D721Med (cell line): Measurements from ENCODE around the gene OR4D2.
"Not testable (repeated sequence)": the region's sequence is repeated elsewhere in the genome, so short reads cannot be mapped to it uniquely, and the experiment has no call there.

ENCODE experiments used
- DNase-seq: peaks from one replicate; pipeline ENCODE4 v3.0.0; 2011; ENCODE audit warnings: low spot score; ENCODE audit not compliant: insufficient read length
- FAIRE-seq: peaks from 2 replicates; lab custom pipeline; 2011; peaks lifted over from hg19 to GRCh38; lab: Jason Lieb, UNC
- TF ChIP-seq, protein P1 (sequence below): IDR thresholded peaks from 2 replicates; pipeline ENCODE4 v1.5.1; 2012; ENCODE audit warnings: mild to moderate bottlenecking, control low read depth; ENCODE audit not compliant: insufficient read depth; ENCODE audit errors: missing control alignments

The OR4D2 gene

DNA sequence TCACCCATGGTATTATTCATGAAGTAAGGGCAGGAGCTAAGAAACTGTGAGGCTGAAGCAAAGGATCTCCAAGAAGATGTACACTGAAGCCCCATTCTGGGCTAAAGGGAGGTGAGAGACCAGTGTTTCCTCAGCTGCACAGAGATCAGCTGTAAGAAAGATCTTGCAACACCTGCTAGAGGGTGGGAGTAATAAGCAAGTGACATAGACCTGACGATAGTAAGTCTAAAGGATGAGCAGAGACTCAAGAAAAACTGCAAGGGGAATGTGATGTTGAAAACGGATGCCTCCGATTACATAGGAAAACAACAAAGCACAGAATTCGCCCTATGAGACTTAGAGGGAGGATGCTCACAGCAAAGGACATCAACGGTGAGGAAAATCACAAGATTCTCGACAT is at the start of gene OR4D2:
OR4D2 (plus strand) TSS at position 301 of the 400 bp plus-strand sequence. CDS start 2,674 bp downstream, outside the sequence.
- FAIRE-seq (no peak), DNase-seq (no peak)
- TF ChIP-seq, protein P1, sequence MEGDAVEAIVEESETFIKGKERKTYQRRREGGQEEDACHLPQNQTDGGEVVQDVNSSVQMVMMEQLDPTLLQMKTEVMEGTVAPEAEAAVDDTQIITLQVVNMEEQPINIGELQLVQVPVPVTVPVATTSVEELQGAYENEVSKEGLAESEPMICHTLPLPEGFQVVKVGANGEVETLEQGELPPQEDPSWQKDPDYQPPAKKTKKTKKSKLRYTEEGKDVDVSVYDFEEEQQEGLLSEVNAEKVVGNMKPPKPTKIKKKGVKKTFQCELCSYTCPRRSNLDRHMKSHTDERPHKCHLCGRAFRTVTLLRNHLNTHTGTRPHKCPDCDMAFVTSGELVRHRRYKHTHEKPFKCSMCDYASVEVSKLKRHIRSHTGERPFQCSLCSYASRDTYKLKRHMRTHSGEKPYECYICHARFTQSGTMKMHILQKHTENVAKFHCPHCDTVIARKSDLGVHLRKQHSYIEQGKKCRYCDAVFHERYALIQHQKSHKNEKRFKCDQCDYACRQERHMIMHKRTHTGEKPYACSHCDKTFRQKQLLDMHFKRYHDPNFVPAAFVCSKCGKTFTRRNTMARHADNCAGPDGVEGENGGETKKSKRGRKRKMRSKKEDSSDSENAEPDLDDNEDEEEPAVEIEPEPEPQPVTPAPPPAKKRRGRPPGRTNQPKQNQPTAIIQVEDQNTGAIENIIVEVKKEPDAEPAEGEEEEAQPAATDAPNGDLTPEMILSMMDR, result no peak

DNA sequence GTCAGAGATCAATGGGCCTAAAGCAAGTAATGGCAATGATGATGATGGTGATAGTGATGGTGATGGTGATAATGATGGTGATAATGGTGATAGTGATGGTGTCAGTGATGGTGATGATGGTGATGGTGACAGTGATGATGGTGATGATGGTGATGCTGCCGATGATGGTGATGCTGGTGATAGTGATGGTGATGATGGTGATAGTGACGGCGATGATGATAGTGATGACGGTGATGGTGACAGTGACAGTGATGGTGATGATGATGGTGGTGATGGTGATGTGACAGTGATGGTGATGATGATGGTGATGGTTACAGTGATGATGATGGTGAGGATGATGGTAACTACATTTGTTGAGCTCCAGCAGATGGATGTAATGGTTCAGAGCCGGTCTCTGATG is 49.4 kb upstream of the OR4D2 start:
- TF ChIP-seq, protein P1, result no peak
- DNase-seq, result no peak
- no peak for FAIRE-seq

DNA sequence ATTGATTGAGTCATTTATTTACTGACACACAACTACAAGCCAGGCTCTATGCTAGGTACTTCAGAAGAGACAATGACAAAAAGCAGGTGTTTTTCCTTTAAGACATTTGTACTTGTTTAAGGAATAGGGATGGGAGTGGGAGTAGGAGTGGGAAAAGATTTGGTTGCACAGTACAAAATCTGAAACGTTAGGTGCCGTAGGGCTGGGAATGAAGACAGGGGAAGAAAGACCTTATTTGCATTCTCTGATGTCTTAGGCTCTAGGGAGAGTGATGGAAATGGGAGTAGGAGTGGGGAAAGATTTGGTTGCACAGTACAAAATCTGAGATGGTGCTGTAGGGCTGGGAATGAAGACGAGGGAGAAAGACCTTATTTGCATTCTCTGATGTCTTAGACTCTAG is 47.3 kb upstream of the OR4D2 start:
- FAIRE-seq (no peak), DNase-seq (no peak)
- TF ChIP-seq, protein P1, result no peak

DNA sequence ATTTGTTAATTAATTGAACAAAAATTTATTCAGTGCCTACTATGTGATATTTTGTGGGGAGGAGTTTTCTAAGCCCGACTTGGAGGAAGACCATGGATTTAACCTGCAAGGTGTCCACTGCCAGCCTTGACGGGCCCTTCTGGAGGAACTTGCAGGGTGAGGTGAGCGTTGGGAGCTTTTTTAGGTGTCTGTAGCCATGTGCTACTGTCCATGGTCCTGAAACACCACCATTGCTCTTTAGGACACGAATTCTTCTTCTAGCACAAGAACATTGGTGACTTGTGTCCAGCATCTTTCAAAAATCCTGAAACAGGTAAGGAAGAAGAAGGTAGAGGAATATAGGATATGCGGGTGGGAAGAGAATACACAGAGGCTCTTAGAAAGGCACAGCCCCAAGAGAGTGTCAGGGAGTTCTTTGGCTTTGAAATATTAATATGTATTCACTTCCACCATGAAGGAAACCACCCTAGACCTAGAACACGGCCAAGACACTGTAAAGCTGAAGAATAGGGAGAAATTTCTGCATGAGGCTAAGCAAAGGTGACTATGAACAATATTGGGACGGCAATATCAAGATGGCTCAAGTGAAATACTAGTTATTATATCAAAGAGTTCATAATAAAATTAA is 46.5 kb upstream of the OR4D2 start:
- DNase-seq (no peak), FAIRE-seq (no peak)
- TF ChIP-seq, protein P1, result no peak

DNA sequence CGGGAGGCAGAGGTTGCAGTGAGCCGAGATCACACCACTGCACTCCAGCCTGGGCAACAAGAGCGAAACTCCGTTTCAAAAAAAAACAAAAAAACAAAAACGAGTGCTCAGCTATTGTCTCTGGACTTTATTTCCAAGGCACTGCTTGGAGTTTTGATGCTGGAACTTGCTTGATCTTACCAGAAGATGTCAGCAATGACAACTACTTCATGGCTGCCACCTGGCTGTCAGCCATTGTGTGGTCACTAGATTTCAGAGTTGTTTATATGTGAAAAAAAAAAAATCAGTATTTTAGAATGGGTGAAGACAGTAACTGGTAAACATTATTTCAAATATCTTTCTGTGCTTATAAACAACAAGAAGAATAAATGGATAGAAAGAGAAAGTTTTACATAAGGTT is 44.9 kb upstream of the OR4D2 start:
- FAIRE-seq, result peak; percentile 21
- DNase-seq, result peak; percentile 21
- TF ChIP-seq, protein P1, result peak; percentile 48

DNA sequence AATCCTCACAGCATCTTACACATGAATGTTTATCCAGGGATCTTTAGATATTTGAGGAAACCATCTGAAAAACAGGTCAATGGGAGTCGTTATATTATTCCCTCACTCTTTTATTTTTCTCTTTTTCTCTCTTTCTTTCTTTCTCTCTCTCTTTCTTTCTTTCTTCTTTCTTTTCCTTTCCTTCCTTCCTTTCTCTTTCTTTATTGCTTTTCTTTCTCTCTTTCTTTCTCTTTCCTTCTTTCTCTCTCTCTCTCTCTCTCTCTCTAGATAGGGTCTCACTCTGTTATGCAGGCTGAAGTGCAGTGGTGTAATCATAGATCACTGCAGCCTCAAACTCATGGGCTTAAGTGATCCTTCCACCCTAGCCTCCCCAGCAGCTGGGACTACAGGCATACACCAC is 38.9 kb upstream of the OR4D2 start:
- TF ChIP-seq, protein P1, result no peak
- no peak for FAIRE-seq

DNA sequence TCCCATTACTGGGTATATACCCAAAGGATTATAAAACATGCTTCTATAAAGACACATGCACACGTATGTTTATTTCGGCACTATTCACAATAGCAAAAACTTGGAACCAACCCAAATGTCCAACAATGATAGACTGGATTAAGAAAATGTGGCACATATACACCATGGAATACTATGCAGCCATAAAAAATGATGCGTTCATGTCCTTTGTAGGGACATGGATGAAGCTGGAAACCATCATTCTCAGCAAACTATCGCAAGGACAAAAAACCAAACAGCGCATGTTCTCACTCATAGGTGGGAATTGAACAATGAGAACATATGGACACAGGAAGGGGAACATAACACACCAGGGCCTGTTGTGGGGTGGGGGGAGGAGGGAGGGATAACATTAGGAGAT is 34.1 kb upstream of the OR4D2 start:
- FAIRE-seq, DNase-seq: not testable (repeated sequence)

More for the DNA sequence above, 38.9 kb upstream of the OR4D2 start:
- no peak for DNase-seq

DNA sequence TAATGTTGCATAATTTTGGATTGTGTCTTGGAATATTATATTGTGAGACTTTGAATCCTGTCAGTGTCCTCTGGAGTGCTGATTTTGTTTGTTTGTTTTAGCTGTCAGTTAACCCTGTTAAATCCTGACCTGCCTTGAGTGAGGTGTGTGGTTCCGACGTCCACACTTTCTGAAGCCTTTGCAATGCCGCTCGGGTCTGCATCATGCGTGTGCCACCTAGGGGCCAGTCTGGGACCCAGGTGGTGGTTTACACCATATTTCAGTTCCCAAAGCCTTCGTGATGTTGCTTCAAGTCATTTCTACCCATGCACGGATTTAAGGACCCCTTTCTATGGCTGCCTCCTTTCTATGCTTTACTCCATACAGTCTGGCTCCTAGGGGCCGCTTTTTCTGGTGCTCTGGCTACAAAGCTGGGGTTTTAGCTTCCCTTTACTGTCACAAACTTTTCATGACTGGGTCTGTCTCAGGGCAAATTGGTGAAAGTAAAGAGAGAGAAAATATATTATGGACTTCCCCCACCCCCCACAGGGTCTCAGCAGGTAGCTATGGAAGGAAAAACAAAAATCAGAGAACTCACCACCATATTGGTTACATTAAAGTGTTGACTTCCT is 30.0 kb upstream of the OR4D2 start:
- FAIRE-seq (no peak), DNase-seq (no peak)
- TF ChIP-seq, protein P1, result peak; percentile 50
